Epithelial cell of proximal tubule (primary cell): ENCODE measurements around the gene PRDM16. TPM values are rescaled to one million over a fixed set of nuclear protein-coding genes. Genes with fewer than 3 reads are reported as not detected.
"Not testable (repeated sequence)": the region's sequence is repeated elsewhere in the genome, so short reads cannot be mapped to it uniquely, and the experiment has no call there.

Source experiments
- DNase-seq: peaks from one replicate; pipeline ENCODE4 v3.0.0-alpha.2; 2011; ENCODE audit warnings: low read depth
- H3K4me3 ChIP-seq: 2 replicates; pipeline ENCODE4 v1.5.1; 2011; ENCODE audit warnings: low read depth, mild to moderate bottlenecking, low read length
- CTCF ChIP-seq: conservative IDR thresholded peaks from 2 replicates; pipeline ENCODE4 v1.5.1; 2012; ENCODE audit warnings: low read depth, mild to moderate bottlenecking, low read length
- total RNA-seq: library from RNA; depleted of rRNA; stranded (reverse); fragments of >200 nt; gene quantifications from 2 replicates; pipeline ENCODE4 v1.2.3, GENCODE V29; 2015

PRDM16 gene
- total RNA-seq, 1 donor from 2014 or later: 0.06 TPM

GRCh38 chr1:3237570-3237969 is 168.6 kb downstream of the PRDM16 start:
- DNase-seq: no peak
- no peak for TF ChIP-seq CTCF
- H3K4me3 ChIP-seq: no peak overlapping the region

GRCh38 chr1:3237994-3238702 is 169.1 kb downstream of the PRDM16 start:
- no peak overlapping the region for H3K4me3 ChIP-seq
- no peak for TF ChIP-seq CTCF
- no peak for DNase-seq

- no peak for DNase-seq
- no peak overlapping the region for H3K4me3 ChIP-seq
- TF ChIP-seq CTCF: no peak
These were observed 169.8 kb downstream of the PRDM16 start for GRCh38 chr1:3238703-3239278.

GRCh38 chr1:3239991-3240390 is 171.0 kb downstream of the PRDM16 start:
- DNase-seq, H3K4me3 ChIP-seq: not testable (repeated sequence)

- no peak for TF ChIP-seq CTCF
- no peak for DNase-seq
- H3K4me3 ChIP-seq: no peak overlapping the region
These were observed 171.7 kb downstream of the PRDM16 start for GRCh38 chr1:3240524-3241235.

GRCh38 chr1:3241236-3241550 is 172.2 kb downstream of the PRDM16 start:
- H3K4me3 ChIP-seq: no peak overlapping the region
- DNase-seq: no peak
- no peak for TF ChIP-seq CTCF

- TF ChIP-seq CTCF: no peak
- no peak overlapping the region for H3K4me3 ChIP-seq
- no peak for DNase-seq
These were observed 172.8 kb downstream of the PRDM16 start for GRCh38 chr1:3241673-3242407.
